ENCODE measurements around the gene NCAPH2. TPM values are rescaled to one million over a fixed set of nuclear protein-coding genes. Genes with fewer than 3 reads are reported as not detected.

The NCAPH2 gene
- total and polyA plus RNA-seq, 2 of the 8 experiments (the other 6 are each of a cell fraction or from before 2014, with no cell fraction given) = 62.2 to 81.6 TPM

DNA sequence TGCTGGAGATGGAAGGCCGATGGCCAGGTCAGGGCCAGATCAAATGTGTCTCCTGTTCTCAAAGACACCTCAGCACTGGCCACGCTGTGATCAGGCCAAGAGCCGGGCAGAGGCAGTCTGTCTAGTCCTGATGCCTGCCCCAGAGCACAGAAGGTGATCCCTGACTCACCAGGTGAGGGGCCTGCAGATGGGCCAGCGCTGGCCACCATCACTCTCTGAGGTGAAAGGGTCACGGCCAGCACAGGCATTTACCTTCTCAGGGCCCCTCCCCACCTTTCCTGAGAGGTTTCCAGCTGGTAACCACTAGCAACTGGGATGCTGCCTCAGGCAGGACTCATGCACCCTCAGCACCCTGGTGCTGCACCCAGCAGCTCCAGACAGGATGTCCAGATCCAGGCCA lies 36.1 kb upstream of the NCAPH2 start (continued):
- TF ChIP-seq EGR1 (IDR thresholded peaks at IDR 0.05; ENCODE audit: borderline replicate concordance, low read depth, low read length) (no peak), TBP (IDR thresholded peaks at IDR 0.05; ENCODE audit: low read depth, low read length) (no peak)
- TF ChIP-seq, protein P1, sequence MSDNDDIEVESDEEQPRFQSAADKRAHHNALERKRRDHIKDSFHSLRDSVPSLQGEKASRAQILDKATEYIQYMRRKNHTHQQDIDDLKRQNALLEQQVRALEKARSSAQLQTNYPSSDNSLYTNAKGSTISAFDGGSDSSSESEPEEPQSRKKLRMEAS (IDR thresholded peaks at IDR 0.05) = no peak
- TF ChIP-seq, protein P2, sequence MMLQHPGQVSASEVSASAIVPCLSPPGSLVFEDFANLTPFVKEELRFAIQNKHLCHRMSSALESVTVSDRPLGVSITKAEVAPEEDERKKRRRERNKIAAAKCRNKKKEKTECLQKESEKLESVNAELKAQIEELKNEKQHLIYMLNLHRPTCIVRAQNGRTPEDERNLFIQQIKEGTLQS (IDR thresholded peaks at IDR 0.05; ENCODE audit: insufficient read depth, low read depth, low read length) = no peak

All from H1 (cell line).